HG03108 (cell line): Measurements from ENCODE around the gene ANXA2R.
"Not testable (repeated sequence)": the region's sequence is repeated elsewhere in the genome, so short reads cannot be mapped to it uniquely, and the experiment has no call there.

Source experiments
- ATAC-seq: cut with Tn5 transposase; IDR thresholded peaks from one replicate; pipeline ENCODE4 v1.9.1; 2021; ENCODE audit warnings: moderate library complexity; ENCODE audit not compliant: unreplicated experiment

The ANXA2R gene

GRCh38 chr5:43040287-43041098 is at the start of gene ANXA2R:
ANXA2R (minus strand) TSS chr5:43040319; CDS start chr5:43040046, 273 bp downstream.
- ATAC-seq: peak; percentile 37

- ATAC-seq: not testable (repeated sequence)
Observed at GRCh38 chr5:43086118-43086908, 46.2 kb upstream of the ANXA2R start.

- ATAC-seq: no peak
Observed at GRCh38 chr5:43085453-43085852, 45.3 kb upstream of the ANXA2R start.

- ATAC-seq: not testable (repeated sequence)
Observed at GRCh38 chr5:43084468-43084867, 44.3 kb upstream of the ANXA2R start.

GRCh38 chr5:43081345-43081744 is 41.2 kb upstream of the ANXA2R start:
- ATAC-seq: not testable (repeated sequence)

GRCh38 chr5:43078956-43079355 is 38.8 kb upstream of the ANXA2R start:
- no peak for ATAC-seq

- not testable (repeated sequence) for ATAC-seq
Observed at GRCh38 chr5:43077446-43078191, 37.5 kb upstream of the ANXA2R start.

GRCh38 chr5:43075319-43076293 is 35.5 kb upstream of the ANXA2R start:
- ATAC-seq: no peak

- ATAC-seq: no peak
Observed at GRCh38 chr5:43074987-43075318, 34.8 kb upstream of the ANXA2R start.

GRCh38 chr5:43073597-43074546 is 33.8 kb upstream of the ANXA2R start:
- ATAC-seq: no peak

GRCh38 chr5:43069401-43069720 is 29.2 kb upstream of the ANXA2R start:
- not testable (repeated sequence) for ATAC-seq

- ATAC-seq: no peak
Observed at GRCh38 chr5:43068037-43068436, 27.9 kb upstream of the ANXA2R start.

GRCh38 chr5:43066799-43067741 is 27.0 kb upstream of the ANXA2R start:
- ATAC-seq: peak; percentile 37

GRCh38 chr5:43065948-43066798 is 26.1 kb upstream of the ANXA2R start:
- ATAC-seq: peak; percentile 20

GRCh38 chr5:43065387-43065947 is 25.3 kb upstream of the ANXA2R start:
- ATAC-seq: no peak

GRCh38 chr5:43063721-43064171 is 23.6 kb upstream of the ANXA2R start:
- no peak for ATAC-seq
